Right forelimb (tissue), 1 donor: ENCODE results near the gene C1QTNF7.

Experiments
- DNase-seq: peaks from one replicate; pipeline ENCODE4 v3.0.0-alpha.2; 2018

Gene C1QTNF7, protein sequence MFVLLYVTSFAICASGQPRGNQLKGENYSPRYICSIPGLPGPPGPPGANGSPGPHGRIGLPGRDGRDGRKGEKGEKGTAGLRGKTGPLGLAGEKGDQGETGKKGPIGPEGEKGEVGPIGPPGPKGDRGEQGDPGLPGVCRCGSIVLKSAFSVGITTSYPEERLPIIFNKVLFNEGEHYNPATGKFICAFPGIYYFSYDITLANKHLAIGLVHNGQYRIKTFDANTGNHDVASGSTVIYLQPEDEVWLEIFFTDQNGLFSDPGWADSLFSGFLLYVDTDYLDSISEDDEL

DNA sequence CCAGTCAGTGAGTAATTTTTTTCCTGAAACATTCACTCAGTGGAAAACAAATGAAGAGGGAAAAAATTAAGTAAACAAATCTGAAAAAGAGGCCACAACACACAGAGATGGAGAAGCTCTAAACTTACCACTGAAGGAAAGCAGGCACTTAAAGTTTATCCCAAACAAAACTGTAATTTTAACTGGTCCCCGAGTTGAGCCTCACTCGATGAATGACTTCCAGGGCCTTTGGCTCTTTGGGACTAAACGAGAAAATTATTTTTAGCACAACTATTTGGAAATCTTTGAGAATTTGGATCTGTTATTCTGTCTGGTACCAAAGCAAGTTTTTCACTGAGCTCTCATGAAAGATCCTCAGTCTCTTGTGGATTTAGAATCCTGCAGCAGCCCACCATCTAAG is at the start of gene C1QTNF7:
C1QTNF7 (plus strand) TSS at position 333 of the 400 bp plus-strand sequence. CDS start 7,711 bp downstream, outside the sequence.
- DNase-seq = no peak

GRCh38 chr4:15378062-15378461 is 49.8 kb upstream of the C1QTNF7 start:
- no peak for DNase-seq

DNA sequence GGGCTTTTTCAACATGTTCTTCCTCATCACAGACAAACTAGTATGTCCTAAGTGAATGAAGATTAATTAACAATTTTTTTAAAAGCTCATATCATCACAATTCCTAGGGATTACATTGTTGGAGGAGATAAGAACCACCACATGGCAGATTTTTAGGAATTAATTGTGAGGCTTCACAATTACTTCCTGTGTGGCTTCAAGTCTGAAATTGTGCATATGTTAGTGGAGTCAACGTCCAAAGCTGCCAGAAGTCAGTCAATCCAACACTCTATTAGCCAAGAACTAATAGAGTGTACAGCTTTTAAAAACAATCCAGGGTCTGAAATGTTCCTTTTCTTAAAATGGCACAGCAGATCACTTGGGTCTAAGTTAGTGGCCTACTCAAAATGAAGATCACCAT is 49.3 kb upstream of the C1QTNF7 start:
- no peak for DNase-seq

GRCh38 chr4:15381806-15382338 is 46.0 kb upstream of the C1QTNF7 start:
- DNase-seq = no peak

DNA sequence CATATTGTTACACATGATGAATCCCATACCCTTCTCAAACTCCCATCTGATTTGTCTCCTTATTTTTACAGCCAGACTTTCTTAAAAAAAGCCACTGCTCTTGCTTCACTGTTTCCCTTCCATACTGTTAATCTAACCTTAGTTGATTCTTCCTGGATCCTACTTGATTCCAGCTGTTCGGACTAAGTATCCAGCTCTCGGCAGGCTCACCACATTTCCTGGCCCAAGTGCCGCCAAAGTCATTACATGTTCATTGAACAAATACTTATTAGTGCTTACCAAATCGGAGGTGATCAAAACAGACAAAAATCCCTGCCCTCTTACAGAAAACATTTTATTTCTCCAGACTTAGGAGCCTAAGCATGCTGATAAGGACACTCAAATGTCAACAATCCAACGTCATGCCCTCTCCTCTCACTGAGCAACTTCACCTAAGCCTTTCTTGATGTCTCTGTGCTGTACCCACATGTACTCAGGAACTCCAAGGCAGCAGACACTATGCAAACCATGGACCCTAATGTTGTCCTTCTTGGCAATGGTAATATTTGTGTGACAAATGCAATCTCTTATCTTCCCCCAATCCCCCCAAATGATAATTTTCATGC is 45.1 kb upstream of the C1QTNF7 start:
- DNase-seq = no peak

- no peak for DNase-seq
These were observed 42.3 kb upstream of the C1QTNF7 start for GRCh38 chr4:15385515-15385914.

- no peak for DNase-seq
These were observed 41.9 kb upstream of the C1QTNF7 start for GRCh38 chr4:15385928-15386327.

DNA sequence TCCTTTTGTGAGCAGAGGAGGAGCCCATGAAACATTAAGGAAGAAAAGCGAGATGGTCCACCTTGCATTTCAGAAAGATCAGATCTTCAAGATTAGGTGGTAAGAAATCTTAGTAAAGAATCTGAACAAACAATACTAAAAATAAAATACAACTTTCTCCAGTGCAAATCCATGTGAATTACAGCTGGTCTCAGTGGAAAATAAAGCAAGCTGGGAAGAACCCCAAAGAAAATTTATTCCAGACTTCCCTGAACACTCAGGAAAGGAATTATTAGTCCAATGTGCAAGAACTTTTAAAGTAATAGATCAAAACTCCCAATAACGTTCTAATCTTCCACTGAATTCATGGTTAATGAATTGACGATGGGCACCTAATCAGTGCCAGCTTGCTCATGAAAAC is 37.3 kb upstream of the C1QTNF7 start:
- no peak for DNase-seq

GRCh38 chr4:15392053-15392805 is 35.6 kb upstream of the C1QTNF7 start:
- no peak for DNase-seq

GRCh38 chr4:15395311-15395710 is 32.5 kb upstream of the C1QTNF7 start:
- no peak for DNase-seq

GRCh38 chr4:15396157-15396800 is 31.6 kb upstream of the C1QTNF7 start:
- DNase-seq = no peak

GRCh38 chr4:15398001-15398400 is 29.8 kb upstream of the C1QTNF7 start:
- DNase-seq = no peak

GRCh38 chr4:15398732-15399131 is 29.1 kb upstream of the C1QTNF7 start:
- no peak for DNase-seq

DNA sequence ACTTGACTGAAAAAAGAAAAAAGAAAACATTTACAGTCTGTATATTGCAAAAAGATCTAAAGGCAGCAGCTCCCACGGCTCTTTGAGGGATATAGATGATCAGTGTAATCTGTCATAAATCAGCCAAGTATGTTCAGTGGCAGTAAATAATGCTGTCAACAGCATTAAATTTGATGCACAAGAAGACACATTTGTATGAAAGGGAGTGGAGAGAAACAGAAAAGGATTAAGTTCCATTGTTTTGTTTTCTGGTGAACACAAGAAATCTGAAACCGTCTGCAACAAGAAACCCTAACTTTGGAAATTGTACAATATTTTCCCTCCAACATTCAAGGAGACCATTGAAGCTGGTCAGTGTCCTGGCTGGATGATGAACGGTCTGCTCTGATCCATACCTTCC is 27.6 kb upstream of the C1QTNF7 start:
- no peak for DNase-seq

DNA sequence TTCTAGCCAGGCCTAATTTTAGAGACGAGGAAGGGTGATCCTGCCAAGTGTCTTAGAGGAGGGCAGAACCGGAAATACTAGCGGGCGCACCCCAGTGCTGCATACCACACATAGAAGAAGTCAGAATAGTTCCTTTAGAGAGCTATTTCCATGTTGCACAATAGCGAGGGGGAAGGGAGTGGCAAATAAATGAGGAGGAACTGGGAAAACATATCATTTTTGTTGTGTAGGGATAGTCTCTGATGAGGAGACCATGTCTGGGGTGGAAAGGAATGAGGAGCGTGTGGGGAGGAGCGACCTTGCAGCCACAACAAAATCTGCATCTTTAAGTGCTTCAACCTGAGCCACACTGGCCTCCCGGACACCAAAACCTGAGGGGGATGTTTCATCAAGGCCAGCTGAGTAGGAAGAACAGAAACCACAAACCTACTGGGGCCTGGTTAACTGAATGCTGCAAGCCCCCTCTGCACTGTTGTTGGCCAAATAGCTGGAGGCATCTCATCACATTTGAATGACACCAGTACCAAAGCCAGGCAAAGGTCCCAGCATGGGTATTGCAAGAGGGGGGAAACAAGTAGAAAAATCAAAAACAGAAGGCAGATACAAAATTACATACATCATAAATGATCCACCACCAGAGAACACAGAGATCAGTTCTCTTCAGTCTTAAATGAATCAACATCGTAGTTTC is 26.7 kb upstream of the C1QTNF7 start:
- no peak for DNase-seq

- DNase-seq = no peak
These were observed 25.7 kb upstream of the C1QTNF7 start for GRCh38 chr4:15402146-15402545.

DNA sequence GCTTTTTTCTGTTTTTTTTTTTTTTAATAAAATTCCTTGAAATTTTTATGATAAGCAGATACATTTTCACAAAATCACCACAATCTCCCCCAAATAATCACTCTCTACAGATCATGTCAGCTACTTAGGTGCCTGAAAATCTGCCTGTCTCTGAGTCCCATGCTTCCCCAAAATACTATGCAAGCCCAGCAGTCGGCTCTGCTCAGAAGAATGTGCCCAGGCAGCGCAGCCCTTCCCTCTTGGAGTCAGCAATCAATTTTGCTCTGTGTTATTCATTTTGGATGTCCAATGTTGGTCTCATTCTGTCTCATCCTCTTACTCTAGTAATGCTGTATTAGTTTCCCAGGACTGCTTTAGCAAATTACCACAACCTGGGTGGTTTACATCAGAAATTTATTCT is 24.9 kb upstream of the C1QTNF7 start:
- no peak for DNase-seq

DNA sequence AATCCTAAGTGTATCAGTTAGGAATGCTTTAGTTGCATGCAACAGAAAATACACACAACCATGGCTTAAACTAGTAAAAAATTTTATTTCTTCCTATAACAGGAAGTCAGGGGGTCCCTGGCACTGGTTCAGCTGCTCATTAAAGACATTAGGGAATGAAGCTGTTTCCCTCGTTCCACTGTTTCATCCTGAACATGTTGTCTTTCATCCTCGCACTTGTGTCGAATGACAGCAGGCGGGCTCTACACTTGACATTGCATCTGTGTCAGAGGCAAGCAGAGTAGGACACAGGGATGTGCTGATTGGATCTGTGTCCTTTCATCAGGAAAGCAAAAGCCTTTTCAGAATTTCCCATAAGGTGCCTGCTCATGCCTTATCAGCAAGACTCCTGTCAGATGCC is 22.8 kb upstream of the C1QTNF7 start:
- DNase-seq = no peak

DNA sequence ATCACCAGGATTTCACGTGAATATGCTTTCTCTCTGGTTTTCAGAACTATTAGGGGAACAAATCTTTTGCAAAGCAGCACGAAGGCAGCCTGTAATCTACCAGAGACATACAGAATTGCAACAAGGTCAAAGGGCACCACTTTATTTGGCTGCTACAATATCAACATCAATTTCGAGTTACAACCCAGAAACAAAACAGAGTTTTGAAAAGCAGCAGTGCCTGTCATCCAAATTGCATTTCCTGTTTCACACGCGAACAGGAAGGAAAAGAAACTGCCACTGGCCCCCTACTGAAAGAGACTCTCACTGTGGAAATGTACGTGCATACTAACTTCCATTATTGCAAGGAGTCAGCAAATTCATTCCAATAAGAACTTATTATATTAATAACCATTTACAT is 17.1 kb upstream of the C1QTNF7 start:
- DNase-seq = peak; percentile 21

DNA sequence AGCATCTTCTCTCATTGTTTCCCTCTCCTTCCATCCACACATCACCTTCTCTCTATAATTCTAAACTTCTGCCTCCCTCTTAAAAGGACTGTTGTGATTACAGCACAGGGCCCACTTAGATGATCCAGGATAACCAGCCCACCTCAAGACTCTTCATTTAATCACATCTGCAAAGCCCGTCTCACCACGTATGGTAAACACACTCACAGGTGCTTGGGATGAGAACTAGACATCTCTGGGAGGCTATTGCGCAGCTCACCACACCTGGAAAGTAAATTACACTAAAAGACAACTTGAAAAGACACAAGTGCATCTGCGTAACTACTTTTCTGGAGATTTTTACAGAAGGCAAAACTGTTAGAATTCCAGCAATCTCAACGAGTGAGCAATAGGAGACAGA is 15.4 kb upstream of the C1QTNF7 start:
- no peak for DNase-seq

DNA sequence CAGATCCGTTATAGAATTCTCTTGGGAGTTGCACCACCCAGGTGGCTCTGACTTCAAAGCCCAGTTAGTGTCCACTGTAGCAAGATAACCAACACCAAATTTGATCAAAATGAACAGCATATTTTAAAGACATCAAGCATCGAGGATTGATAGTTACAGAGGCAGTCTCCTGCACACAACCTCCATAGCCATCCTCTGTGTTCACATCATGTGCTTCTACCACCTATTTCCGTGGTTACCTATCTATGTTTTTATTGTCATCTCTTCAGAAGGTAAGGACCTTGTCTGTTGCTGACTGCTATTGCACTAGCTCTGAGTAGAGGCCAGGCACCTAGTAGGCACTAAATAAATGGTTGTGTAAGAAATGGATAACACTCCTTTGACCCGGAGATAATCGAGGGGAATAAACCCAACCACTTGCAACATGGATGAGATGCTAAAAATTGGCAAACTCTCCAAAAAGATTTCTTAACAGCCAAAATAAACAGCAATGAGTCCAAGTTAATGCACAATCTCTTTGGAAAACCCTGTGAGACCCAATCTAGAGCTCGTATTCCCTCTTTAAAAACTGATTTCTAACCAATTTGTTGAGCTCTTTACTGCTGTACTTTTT is 14.7 kb upstream of the C1QTNF7 start:
- DNase-seq = no peak

- no peak for DNase-seq
These were observed 14.2 kb upstream of the C1QTNF7 start for GRCh38 chr4:15413623-15414019.
